Activated CD4-positive, alpha-beta T cell treated with anti-CD3 and anti-CD28 coated beads, Interleukin-2, amount 10 ng/mL, durations not matched to agents 7 days and 5 days (primary cell): Measurements from ENCODE around the gene PPM1N. TPM values are rescaled to one million over a fixed set of nuclear protein-coding genes. Genes with fewer than 3 reads are reported as not detected.

Experiments used
- CTCF ChIA-PET: fragments of 350-600 bp; sonication (Branson Sonifier 250); formaldehyde crosslinking; loops from one replicate; lab custom pipeline; 2021; ENCODE audit warnings: antibody characterized with exemption; lab: Charles Lee
- POLR2A ChIA-PET: fragments of 350-600 bp; sonication (Branson Sonifier 250); formaldehyde crosslinking; loops from one replicate; lab custom pipeline; 2021; ENCODE audit warnings: antibody characterized with exemption; lab: Charles Lee
- DNase-seq: peaks from one replicate; pipeline ENCODE4 v3.0.0-alpha.2; 2020
- H3K27ac Mint-ChIP-seq: one replicate; pipeline ENCODE4 v1.8.0; 2021; ENCODE audit warnings: mild to moderate bottlenecking, moderate library complexity, mixed read lengths
- H3K27me3 Mint-ChIP-seq: one replicate; pipeline ENCODE4 v1.8.0; 2021; ENCODE audit warnings: mixed read lengths
- H3K36me3 Mint-ChIP-seq: one replicate; pipeline ENCODE4 v1.8.0; 2021; ENCODE audit warnings: low read depth, mixed read lengths
- H3K4me1 Mint-ChIP-seq: one replicate; pipeline ENCODE4 v1.8.0; 2021; ENCODE audit warnings: mixed read lengths
- H3K4me3 Mint-ChIP-seq: one replicate; pipeline ENCODE4 v1.8.0; 2021; ENCODE audit warnings: mild to moderate bottlenecking, moderate library complexity, mixed read lengths
- H3K9me3 Mint-ChIP-seq: one replicate; pipeline ENCODE4 v1.8.0; 2021; ENCODE audit warnings: mixed read lengths
- total RNA-seq, 2 experiments: library from RNA; stranded (reverse); gene quantifications; one replicate each; pipeline ENCODE4 v1.2.3, GENCODE V29; 2021

The PPM1N gene
- total RNA-seq, 2 experiments from 2014 or later, result 0.82 to 1.1 TPM

DNA sequence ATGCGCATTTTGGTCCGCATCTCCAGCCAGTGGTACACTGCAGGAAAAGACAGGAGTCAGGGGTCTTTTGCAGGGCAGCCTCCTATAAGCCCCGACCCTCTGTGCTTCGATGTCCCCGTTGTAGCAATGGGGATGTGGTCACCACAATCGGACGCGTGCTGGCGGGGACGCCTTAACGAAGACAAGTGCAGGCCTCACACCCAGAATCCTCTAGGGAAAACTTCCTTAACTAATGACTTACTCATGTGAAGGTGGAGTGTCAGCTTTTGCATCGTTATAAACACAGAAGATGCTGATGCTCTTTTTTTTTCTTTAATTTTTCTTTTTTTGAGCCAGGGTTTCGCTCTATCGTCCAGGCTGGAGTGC is 31.2 kb downstream of the PPM1N start:
- ChIA-PET CTCF (interaction anchor here (0.6 to 1.9 kb wide), 2 partner anchors 29 to 326 kb away, joined by 4 to 5 read pairs; no protein-coding TSS in a partner anchor), POLR2A (no interaction called here)
- Mint-ChIP-seq H3K4me3 (no peak overlapping the region), H3K27me3 (peaks cover 4% of the 10 kb centered on the region), H3K9me3 (peaks cover 3% of the 10 kb centered on the region), H3K4me1 (peaks cover 9% of the 10 kb centered on the region), H3K36me3 (peaks cover 36% of the 10 kb centered on the region), H3K27ac (no peak overlapping the region)
- DNase-seq, result no peak

DNA sequence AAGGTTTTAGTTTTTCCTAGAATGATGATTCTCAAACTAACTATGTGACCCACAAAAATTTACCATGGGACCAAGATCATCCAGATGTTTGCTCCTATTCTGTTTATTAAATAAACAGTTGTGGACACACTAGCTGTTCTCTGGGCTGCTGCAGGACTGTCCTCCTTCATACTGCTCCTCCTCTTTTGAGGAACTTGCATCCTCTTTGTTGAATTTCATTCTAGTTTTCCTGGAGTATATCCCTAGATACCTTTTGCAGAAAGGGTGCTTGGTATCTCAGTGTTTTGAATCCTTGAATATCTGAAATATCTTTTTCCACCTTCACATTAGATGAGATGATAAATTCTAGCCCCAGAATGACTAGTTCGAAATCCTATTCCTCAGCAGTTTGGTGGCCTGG is 33.1 kb downstream of the PPM1N start:
- no peak overlapping the region for H3K4me3 Mint-ChIP-seq
- no peak overlapping the region for H3K27ac Mint-ChIP-seq
- ChIA-PET CTCF (no interaction called here), POLR2A (no interaction called here)
- peaks cover 4% of the 10 kb centered on the region for H3K27me3 Mint-ChIP-seq
- peaks cover 24% of the 10 kb centered on the region for H3K36me3 Mint-ChIP-seq
- H3K9me3 Mint-ChIP-seq, result peaks cover 3% of the 10 kb centered on the region
- no peak for DNase-seq
- H3K4me1 Mint-ChIP-seq, result peaks cover 9% of the 10 kb centered on the region

DNA sequence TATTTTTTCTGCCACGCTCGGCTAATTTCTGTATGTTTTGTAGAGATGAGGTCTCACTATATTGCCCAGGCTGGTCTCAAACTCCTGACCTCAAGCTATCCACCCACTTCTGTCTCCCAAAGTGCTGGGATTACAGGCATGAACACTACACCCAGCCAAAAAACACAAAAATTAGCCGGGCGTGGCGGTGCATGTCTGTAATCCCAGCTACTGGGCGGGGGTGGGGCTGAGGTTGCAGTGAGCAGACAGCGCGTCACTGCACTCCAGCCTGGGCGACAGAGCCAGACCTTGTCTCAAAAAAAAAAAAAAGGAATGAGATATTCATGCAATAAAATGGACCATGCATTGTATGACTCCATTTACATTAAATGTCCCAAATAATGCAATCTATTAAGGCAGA is 41.2 kb downstream of the PPM1N start:
- POLR2A ChIA-PET, result no interaction called here
- no peak for DNase-seq
- H3K9me3 Mint-ChIP-seq, result peaks cover 9% of the 10 kb centered on the region
- CTCF ChIA-PET, result no interaction called here
- peaks cover 3% of the 10 kb centered on the region for H3K36me3 Mint-ChIP-seq
- H3K27me3 Mint-ChIP-seq, result no peaks in the 10 kb centered on the region
- no peak overlapping the region for H3K4me3 Mint-ChIP-seq
- peaks cover 6% of the 10 kb centered on the region for H3K4me1 Mint-ChIP-seq
- no peak overlapping the region for H3K27ac Mint-ChIP-seq

DNA sequence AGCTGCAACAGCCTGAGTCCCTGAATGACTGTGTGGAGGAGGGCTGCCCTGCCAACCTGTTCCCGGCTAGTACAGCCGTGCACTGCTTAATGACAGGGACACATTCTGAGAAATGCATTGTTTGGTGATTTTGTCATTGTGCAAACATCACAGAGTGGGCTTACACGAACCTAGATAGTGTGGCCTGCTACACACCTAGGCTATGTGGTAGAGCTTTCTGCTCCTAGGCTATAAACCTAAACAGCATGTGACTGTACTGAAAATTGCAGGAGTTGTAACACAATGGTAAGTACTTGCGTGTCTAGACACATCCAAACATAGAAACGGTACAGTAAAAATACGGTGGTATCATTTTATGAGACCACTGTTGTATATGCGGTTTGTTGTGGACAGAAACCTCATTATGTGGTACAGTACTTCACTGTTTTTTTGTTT is 44.0 kb downstream of the PPM1N start:
- Mint-ChIP-seq H3K4me1 (peaks cover 6% of the 10 kb centered on the region), H3K4me3 (no peak overlapping the region), H3K36me3 (peaks cover 3% of the 10 kb centered on the region), H3K9me3 (peaks cover 9% of the 10 kb centered on the region), H3K27ac (no peak overlapping the region), H3K27me3 (no peaks in the 10 kb centered on the region)
- ChIA-PET POLR2A (no interaction called here), CTCF (interaction anchor here (0.6 to 1.2 kb wide), 2 partner anchors 14 to 515 kb away, joined by 3 read pairs; no protein-coding TSS in a partner anchor)
- no peak for DNase-seq

DNA sequence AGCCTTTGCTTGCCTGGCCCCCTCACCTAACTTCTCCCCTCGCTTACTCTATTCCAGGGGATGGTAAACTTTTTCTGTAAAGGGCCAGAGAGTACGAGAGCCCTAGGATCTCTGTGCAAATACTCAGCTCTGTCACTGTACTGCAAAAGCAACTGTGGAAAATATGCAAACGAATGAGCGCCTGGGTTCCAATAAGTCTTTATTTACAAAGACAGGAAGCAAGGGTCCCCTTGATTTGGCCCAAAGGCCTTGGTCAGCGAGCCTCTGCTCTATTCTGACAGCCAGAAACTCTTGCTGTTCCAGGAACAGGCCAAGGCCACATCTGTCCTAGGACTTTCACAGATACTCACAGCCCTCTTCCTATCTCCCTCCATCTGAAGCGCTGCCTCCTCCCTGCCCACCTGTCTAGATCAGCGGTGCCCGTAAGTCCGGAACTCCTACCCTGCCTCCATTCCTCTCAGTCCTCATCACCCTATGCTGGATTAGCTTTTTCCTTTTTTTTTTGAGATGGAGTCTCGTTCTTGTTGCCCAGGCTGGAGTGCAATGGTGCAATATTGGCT is 49.0 kb downstream of the PPM1N start:
- no peak for DNase-seq
- Mint-ChIP-seq H3K36me3 (no peaks in the 10 kb centered on the region), H3K4me3 (no peak overlapping the region), H3K4me1 (peaks cover 6% of the 10 kb centered on the region), H3K27me3 (no peaks in the 10 kb centered on the region), H3K9me3 (no peaks in the 10 kb centered on the region), H3K27ac (no peak overlapping the region)
- ChIA-PET POLR2A (no interaction called here), CTCF (interaction anchor here (3.1 kb wide), 1 partner anchor 11 kb away, joined by 13 read pairs; no protein-coding TSS in a partner anchor)

DNA sequence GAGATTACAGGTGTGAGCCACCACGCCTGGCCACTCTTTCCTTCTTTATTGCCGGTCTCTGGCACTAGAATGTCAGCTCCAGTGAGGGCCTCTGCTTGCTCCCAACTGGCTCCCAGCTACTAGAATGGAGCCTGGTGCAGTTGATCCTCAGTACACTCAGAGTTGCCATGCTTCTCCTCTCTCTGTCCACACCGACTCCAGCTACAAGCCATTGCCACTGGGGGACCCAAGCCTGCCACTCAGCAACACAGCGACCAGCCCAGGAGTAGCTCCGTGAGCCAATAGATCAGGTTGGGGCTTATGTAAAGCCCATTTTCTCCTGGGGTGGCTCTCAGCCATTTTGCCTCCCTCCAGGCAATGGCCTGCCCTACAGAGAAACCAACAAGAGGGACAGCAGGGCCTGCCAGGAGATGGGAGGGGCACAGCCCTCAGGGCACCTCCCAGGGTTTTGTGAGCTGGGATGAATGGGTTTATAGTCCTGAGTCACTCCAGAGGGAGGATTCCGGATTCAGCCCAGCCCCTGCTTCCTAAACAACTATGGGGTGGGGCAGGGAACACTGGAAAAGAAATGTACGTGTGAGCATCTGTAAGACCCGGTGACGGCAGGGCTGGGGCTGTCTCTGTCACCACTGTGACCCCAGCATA is 49.8 kb downstream of the PPM1N start:
- POLR2A ChIA-PET, result no interaction called here

More for the DNA sequence above, 49.8 kb downstream of the PPM1N start:
- no peak for DNase-seq
- CTCF ChIA-PET, result interaction anchor here (3.1 kb wide), 1 partner anchor 11 kb away, joined by 13 read pairs; no protein-coding TSS in a partner anchor
- Mint-ChIP-seq H3K27me3 (no peaks in the 10 kb centered on the region), H3K36me3 (no peaks in the 10 kb centered on the region), H3K27ac (no peak overlapping the region), H3K4me3 (no peak overlapping the region), H3K9me3 (no peaks in the 10 kb centered on the region), H3K4me1 (peaks cover 6% of the 10 kb centered on the region)

Other genes with a start within 250 kb of the PPM1N start
- gene MARK4, start 247.2 kb upstream of the PPM1N start, total RNA-seq, result 10 to 100 TPM; 19.5 to 19.6 TPM
- gene CKM, start 175.6 kb upstream of the PPM1N start, total RNA-seq, result not detected
- not detected for gene KLC3, start 157.7 kb upstream of the PPM1N start, total RNA-seq
- 10 to 100 TPM; 17.3 to 21.4 TPM for gene ERCC2, start 127.9 kb upstream of the PPM1N start, total RNA-seq
- gene PPP1R13L, start 93.4 kb upstream of the PPM1N start, total RNA-seq, result 10 to 100 TPM; 15.5 to 17.7 TPM
- gene POLR1G, start 91.8 kb upstream of the PPM1N start, total RNA-seq, result 1 to 10 TPM; 7.0 to 7.4 TPM
- gene ERCC1, start 74.5 kb upstream of the PPM1N start, total RNA-seq, result 10 to 100 TPM; 59.9 to 66.1 TPM
- 10 to 100 TPM; 36.0 to 43.9 TPM for gene FOSB, start 30.4 kb upstream of the PPM1N start, total RNA-seq
- 1 to 10 TPM; 1.8 to 2.0 TPM for gene RTN2, start 1.4 kb upstream of the PPM1N start, total RNA-seq
- gene VASP, start 9.0 kb downstream of the PPM1N start, total RNA-seq, result 100 to 1,000 TPM; 143 to 157 TPM
- 10 to 100 TPM; 12.6 to 13.4 TPM for gene OPA3, start 86.4 kb downstream of the PPM1N start, total RNA-seq
- gene GPR4, start 103.8 kb downstream of the PPM1N start, total RNA-seq, result not detected
- 10 to 100 TPM; 80.7 to 87.3 TPM for gene EML2, start 141.0 kb downstream of the PPM1N start, total RNA-seq
- 1 to 10 TPM; 1.3 to 1.4 TPM for gene GIPR, start 169.8 kb downstream of the PPM1N start, total RNA-seq
- 100 to 1,000 TPM; 485 to 566 TPM for gene SNRPD2, start 193.5 kb downstream of the PPM1N start, total RNA-seq
- gene QPCTL, start 194.2 kb downstream of the PPM1N start, total RNA-seq, result 1 to 10 TPM; 6.1 to 7.3 TPM
- 10 to 100 TPM; 38.5 to 40.0 TPM for gene FBXO46, start 232.5 kb downstream of the PPM1N start, total RNA-seq
- not detected for gene MEIOSIN, start 235.0 kb downstream of the PPM1N start, total RNA-seq